H1 (cell line): Measurements from ENCODE around the gene BAX. TPM values are rescaled to one million over a fixed set of nuclear protein-coding genes. Genes with fewer than 3 reads are reported as not detected.

ENCODE experiments used
- CBX5 ChIP-seq: fragments of 300-800, 300-1000 bp; sonication (generic); IDR thresholded peaks from 2 replicates; pipeline ENCODE4 v1.7.1; 2016; ENCODE audit warnings: antibody characterized with exemption, low read length, low read depth
- CREB1 ChIP-seq: IDR thresholded peaks from 2 replicates; pipeline ENCODE4 v1.6.1; 2012; ENCODE audit warnings: inconsistent platforms
- polyA plus RNA-seq, 7 experiments: library from polyadenylated mRNA; depleted of rRNA in 3 of 7; stranded (reverse) in 5 of 7; unstranded in 2 of 7; fragments of >200 nt in 5 of 7; fragments of 200-250 nt in 2 of 7; gene quantifications; 1 replicate in 5 of 7; 2 replicates in 1 of 7; 4 replicates in 1 of 7; pipeline versions ENCODE4 v1.2.1 to v1.2.3, GENCODE V29; 2011 to 2013; ENCODE audit warnings: missing spikeins in 2 of 7, mixed read lengths in 2 of 7
- total RNA-seq: library from RNA; stranded (reverse); fragmentation: NEBNext Ultra II Directional; extraction: Animal tissue kit (Norgen Biotek cat#: 25700); gene quantifications from 2 replicates; pipeline ENCODE4 v1.2.1, GENCODE V29; 2021
- TF ChIP-seq, protein P1 (sequence below): IDR thresholded peaks from 2 replicates; pipeline ENCODE4 v1.6.1; 2012; ENCODE audit warnings: low read length, inconsistent platforms

The BAX gene
- total and polyA plus RNA-seq, 2 of the 8 experiments (the other 6 are each of a cell fraction or from before 2014, with no cell fraction given), result 257 to 346 TPM

DNA sequence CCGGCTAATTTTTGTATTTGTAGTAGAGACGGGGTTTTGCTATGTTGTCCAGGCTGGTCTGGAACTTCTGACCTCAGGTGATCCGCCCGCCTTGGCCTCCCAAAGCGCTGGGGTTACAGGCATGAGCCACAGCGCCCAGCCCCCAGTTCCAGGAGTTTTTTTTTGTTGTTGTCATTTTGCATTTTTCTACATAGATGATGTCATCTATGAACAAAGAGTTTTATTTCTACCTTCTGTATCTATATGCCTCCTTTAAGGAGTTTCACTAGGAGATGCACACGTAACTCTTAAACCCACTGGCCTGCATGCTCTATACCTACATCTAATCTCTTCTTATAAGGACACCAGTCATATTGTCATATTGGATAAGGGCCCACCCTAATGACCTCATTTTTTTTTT lies 16.4 kb upstream of the BAX start (continued):
- TF ChIP-seq, protein P1, sequence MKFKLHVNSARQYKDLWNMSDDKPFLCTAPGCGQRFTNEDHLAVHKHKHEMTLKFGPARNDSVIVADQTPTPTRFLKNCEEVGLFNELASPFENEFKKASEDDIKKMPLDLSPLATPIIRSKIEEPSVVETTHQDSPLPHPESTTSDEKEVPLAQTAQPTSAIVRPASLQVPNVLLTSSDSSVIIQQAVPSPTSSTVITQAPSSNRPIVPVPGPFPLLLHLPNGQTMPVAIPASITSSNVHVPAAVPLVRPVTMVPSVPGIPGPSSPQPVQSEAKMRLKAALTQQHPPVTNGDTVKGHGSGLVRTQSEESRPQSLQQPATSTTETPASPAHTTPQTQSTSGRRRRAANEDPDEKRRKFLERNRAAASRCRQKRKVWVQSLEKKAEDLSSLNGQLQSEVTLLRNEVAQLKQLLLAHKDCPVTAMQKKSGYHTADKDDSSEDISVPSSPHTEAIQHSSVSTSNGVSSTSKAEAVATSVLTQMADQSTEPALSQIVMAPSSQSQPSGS, result no peak
- no peak for TF ChIP-seq CBX5
- no peak for TF ChIP-seq CREB1
